GM12801 (cell line): ENCODE measurements around the gene TCF7.

Source experiments
- TF ChIP-seq, protein P1 (sequence below): IDR thresholded peaks from one replicate; pipeline ENCODE4 v1.5.1; 2011; ENCODE audit warnings: control low read depth; ENCODE audit not compliant: insufficient read length; ENCODE audit errors: extremely low read depth

TCF7 gene

DNA sequence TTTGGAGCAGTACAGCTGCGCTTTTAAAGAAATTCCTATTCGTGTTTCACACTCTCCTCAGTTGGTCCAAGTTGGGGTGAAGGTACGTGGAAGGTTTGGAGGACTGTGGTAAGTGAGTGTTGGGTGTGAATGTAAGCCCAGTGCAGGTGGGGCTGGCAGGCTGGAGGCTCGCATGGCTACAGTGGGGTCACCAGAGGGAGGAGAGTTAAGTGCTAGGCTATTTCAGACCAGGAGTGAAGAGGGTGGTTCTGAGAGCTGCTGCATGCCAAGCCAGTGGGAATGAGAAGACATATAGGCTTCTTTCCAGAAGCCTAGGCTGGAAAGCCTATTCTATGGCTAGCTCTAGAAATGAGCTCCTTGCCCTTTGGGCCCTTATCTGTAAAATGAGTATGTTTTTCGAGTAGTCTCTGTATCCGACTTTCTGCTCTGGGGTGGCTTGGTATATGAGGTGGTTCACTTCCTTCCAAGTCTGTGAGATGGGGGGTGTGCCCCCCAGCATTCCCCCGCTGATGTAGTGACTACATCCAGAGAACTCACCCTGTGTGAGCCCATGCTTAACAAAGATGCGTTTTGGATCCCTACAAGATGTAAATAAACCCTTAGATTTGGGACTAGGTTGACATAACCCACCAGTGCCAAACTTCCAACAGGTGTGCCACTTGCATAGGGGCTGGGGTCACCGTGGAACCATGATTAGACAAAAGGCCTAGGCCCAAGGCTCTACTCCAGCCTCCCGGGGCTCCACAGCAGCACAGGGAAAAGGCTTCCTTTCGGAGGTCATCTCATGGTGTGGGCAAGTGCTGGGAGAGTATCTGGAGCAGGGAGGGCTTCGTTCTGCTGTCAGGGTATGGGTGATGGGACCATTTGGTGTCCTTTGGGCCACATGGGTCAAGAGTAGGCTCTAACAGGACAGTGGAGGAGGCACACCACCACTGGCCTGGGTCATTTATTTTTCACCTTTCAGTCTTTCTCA lies 2.6 kb downstream of the TCF7 start:
- TF ChIP-seq, protein P1, sequence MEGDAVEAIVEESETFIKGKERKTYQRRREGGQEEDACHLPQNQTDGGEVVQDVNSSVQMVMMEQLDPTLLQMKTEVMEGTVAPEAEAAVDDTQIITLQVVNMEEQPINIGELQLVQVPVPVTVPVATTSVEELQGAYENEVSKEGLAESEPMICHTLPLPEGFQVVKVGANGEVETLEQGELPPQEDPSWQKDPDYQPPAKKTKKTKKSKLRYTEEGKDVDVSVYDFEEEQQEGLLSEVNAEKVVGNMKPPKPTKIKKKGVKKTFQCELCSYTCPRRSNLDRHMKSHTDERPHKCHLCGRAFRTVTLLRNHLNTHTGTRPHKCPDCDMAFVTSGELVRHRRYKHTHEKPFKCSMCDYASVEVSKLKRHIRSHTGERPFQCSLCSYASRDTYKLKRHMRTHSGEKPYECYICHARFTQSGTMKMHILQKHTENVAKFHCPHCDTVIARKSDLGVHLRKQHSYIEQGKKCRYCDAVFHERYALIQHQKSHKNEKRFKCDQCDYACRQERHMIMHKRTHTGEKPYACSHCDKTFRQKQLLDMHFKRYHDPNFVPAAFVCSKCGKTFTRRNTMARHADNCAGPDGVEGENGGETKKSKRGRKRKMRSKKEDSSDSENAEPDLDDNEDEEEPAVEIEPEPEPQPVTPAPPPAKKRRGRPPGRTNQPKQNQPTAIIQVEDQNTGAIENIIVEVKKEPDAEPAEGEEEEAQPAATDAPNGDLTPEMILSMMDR: no peak

DNA sequence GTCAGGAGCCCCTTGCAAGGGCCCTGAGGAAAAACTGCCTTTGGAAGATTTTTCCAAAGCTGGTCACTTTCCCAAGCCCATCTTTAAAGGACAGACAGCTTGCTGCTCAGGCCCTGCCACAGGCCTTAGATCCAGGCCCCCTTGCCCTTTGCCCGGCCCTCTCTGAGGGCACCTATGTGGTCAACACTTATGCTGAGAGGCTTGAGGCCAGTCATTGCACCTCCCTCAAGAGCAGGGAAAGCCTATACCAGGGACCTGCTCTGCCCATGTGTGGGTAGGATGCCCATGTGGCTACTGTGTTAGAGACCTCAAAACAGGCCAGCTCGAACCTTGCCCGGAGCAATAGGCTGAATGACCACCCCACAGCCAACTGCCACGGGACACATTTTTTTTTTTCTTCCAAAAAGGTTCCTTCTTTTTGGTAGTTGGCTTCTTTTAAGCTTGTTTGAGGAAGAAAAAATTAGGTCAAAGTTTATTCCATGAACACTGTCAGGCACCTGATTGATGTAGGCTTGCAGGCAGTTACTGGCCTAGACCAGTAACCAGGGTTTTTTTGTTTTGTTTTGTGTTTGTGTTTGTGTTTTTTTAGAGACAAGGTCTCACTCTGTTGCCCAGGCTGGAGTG lies 3.8 kb downstream of the TCF7 start:
- TF ChIP-seq, protein P1: no peak

DNA sequence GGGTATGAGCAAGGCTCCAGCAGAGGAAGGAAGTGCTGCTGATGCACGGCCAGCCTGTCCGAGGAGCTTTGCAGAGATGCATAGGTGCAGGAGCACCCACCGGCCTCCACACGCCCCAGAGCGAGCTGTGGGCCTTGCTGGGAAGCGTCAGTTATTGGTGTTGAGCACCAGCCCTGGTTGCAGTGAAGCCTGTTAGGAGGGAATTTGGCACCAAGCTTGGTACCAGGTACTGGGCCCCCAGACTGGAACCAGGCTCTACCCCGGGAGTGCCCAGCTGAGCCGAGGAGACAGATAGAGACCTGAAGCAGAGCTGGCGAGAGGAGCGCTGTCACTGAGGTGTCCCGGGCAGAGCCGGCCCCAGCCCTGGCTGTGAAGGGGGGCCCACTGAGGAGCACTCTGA lies 5.2 kb downstream of the TCF7 start:
- TF ChIP-seq, protein P1: no peak

DNA sequence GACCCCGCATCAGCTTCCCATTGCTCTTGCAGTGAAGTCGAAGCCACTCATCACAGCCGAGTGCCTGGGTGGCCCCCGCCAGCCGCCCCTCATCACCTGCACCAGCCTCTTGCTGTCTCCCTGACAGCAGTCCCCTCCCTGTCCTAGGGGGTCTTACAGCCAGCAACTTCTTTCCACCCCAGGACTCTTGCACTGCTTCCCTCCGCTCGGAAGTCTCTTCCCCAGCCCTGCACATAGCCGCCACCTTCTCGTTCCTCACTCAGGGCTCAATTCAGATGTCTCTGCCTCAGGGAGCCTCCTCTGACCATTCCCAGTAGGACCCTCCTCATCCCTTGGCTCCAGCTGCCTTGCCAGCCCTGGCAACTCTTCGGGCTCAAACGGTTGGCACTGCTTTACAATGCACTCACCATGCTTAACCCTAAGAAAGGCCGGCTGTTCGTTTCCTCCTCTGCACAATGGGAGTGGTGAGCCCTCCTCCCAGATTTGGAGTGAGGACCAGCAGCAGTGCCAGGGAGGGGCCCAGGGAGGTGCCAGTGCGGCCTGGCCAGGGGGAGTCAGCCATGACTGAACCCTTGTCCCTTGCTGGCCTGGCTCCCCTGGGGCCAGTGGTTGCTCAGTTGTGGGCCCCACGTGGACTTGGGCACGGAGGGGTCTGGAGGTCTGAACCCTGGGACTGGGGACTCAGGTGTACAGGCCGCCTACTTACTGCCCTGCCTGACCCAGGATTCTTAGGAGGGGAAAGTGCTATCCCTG lies 6.1 kb downstream of the TCF7 start:
- TF ChIP-seq, protein P1: no peak

DNA sequence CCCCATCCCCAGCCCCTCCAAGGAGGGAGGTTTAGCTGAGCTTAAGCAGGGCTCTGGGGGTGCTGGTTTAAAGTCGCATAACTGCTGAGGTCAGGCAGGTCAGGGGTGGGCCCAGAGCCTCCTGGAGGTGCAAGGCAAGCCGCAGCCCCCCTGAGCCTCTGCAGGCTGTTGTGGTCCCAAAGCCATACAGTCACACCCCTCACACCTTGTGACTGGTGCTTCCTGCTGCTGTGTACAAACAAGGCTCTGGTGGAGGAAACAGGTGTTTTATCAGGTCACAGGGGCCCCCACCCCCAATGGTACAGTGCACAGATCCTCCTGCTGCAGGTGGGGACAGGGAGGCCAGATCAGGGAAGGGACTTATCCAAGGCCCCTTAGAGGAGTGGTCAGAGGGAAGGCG lies 8.0 kb downstream of the TCF7 start:
- TF ChIP-seq, protein P1: no peak

DNA sequence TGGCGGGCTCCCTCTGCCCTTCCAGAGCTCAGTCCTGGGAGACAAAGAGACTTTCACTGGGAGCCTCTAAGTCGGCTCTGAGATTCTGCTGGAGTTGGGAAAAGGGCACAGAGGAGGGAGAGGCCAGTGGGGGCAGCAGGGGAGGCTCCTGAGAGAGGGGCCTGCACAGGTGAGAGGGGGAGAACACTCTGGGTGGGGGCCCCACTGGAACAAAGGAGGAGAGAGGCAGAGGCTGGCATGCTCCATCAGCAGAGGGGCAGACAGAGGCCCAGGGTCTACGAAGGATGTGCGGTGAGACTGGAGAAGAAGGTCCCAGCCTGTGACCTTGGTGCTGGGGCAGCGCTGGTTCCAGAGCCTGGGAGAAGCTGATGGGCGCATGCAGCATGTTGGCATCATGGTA lies 8.9 kb downstream of the TCF7 start:
- TF ChIP-seq, protein P1: no peak
